Measurements from ENCODE around the gene SLC10A4. TPM values are rescaled to one million over a fixed set of nuclear protein-coding genes. Genes with fewer than 3 reads are reported as not detected.
"Not testable (repeated sequence)": the region's sequence is repeated elsewhere in the genome, so short reads cannot be mapped to it uniquely, and the experiment has no call there.

SLC10A4 gene, protein sequence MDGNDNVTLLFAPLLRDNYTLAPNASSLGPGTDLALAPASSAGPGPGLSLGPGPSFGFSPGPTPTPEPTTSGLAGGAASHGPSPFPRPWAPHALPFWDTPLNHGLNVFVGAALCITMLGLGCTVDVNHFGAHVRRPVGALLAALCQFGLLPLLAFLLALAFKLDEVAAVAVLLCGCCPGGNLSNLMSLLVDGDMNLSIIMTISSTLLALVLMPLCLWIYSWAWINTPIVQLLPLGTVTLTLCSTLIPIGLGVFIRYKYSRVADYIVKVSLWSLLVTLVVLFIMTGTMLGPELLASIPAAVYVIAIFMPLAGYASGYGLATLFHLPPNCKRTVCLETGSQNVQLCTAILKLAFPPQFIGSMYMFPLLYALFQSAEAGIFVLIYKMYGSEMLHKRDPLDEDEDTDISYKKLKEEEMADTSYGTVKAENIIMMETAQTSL
- total RNA-seq (not detected), polyA plus RNA-seq (not detected), total RNA-seq (0 to 0.59 (median 0.15) reads per million in 6 experiments)

DNA sequence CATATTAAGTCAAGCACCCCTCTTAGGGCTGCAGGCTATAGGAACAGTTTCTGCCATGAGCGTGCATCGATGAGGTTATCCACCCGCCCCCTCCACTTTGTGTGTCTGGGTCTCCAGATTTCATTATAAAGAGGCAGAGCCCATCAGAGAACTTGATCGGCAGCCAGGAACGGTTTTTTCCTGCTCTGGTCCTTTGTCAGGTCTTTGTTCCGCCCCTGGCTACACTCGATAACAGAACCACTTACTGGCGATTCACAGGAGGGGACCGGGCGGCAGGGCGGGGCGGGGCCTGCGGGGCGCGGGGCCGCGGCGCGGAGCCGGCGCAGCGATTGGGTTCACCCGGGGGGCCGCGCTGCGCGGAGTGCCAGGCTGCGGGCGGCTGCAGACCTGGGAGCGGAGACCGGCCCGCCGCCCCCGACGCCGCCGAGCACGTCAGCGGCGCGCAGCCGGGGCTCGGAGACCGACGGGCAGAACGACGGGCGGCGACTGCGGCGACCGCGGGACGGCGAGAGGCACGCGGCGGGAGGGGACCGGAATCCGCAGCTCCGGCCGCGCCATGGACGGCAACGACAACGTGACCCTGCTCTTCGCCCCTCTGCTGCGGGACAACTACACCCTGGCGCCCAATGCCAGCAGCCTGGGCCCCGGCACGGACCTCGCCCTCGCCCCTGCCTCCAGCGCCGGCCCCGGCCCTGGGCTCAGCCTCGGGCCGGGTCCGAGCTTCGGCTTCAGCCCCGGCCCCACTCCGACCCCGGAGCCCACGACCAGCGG, at the start of gene SLC10A4:
TSS of gene SLC10A4 (plus strand) at position 338 of the 771 bp plus-strand sequence. CDS start at position 557, 219 bp downstream.
- peaks cover 44 to 70% (median 60%) of the 10 kb centered on the region in 5 donors for H3K27me3 Mint-ChIP-seq
- DNase-seq (peak in 1 of 10 donors; percentile 7), ATAC-seq (peak; percentile 59)
- peak within 1 kb of the TSS in 3 of 10 donors; percentile 7 to 83 (median 60) for H3K27ac Mint-ChIP-seq
- H3K9me3 Mint-ChIP-seq, result no peaks in the 10 kb centered on the region
- peak within 1 kb of the TSS; percentile 61 to 83 (median 78) for H3K4me3 Mint-ChIP-seq
- POLR2A ChIA-PET, result no interaction called here
- peaks cover 10 to 20% (median 17%) of the 10 kb centered on the region in 4 donors for H3K4me1 Mint-ChIP-seq
- peaks cover 0 to 4% (median under 1%) of the 10 kb centered on the region in 3 donors for H3K36me3 Mint-ChIP-seq

DNA sequence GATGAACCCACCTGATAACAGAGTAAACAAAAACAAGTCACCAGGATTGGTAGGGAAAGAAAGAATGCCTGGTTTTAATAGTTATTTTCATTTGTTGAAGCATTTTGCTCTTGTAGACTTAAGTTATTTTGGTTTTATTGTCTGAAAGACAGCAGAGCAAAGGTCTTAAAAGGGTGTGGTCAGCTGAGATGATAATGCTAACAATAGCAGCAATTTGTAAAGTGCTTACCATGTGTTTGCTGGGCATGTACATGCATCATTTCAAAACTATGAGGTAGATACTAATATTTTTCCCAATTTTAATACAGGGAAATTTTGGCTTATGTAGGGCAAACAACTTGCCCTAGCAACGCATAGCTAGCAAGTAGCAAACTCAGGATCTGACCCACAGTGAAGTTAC, 46.8 kb upstream of the SLC10A4 start:
- no peak overlapping the region for H3K4me3 Mint-ChIP-seq
- H3K27ac Mint-ChIP-seq, result no peak overlapping the region
- no peak for DNase-seq
- no peaks in the 10 kb centered on the region for H3K36me3 Mint-ChIP-seq
- ATAC-seq, result no peak
- H3K27me3 Mint-ChIP-seq, result peaks cover 0 to 4% (median 0%) of the 10 kb centered on the region in 5 donors
- H3K4me1 Mint-ChIP-seq, result peaks cover 7 to 17% (median 8%) of the 10 kb centered on the region in 4 donors
- no peaks in the 10 kb centered on the region for H3K9me3 Mint-ChIP-seq
- POLR2A ChIA-PET, result no interaction called here

DNA sequence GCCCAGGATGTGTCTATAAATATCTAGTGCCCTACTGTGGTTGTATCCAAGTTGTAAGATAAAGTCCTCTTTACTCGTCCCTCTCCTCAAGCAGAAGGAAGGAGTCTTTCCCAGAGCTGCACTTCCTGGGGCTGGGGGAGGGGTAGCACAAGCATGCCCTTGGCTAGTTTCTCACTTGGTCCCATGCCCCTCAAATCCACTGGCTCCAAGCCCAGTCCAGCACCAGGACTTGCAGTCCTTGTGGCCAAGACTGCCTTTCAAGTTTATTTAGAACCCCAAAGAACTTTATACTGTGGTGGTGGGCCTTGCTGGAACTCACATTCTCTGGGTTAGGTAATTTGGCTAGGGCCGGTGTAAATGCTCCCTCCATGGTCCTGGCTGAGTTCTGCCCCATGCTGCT, 43.2 kb upstream of the SLC10A4 start:
- no peak for ATAC-seq

DNA sequence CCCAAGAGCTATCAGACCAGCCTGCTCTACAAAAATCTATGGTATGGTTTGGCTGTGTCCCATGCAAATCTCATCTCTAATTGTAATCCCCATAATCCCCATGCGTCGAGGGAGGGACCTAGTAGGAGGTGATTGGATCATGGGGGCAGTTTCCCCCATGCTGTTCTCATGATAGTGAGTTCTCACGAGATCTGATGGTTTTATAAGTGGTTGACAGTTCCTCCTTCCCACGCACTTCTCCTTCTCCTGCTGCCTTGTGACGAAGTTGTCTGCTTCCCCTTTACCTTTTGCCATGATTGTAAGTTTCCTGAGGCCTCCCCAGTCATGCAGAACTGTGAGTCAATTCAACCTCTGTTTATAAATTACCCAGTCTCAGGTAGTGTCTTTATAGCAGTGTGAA, 42.2 kb upstream of the SLC10A4 start:
- DNase-seq, H3K36me3 Mint-ChIP-seq, H3K27me3 Mint-ChIP-seq, H3K9me3 Mint-ChIP-seq, H3K4me1 Mint-ChIP-seq, H3K4me3 Mint-ChIP-seq, POLR2A ChIA-PET, ATAC-seq: not testable (repeated sequence)
- peak overlapping the region in 1 of 10 donors; percentile 53 for H3K27ac Mint-ChIP-seq

More for the DNA sequence above, 43.2 kb upstream of the SLC10A4 start:
- Mint-ChIP-seq H3K27ac (peak overlapping the region in 1 of 10 donors; percentile 0), H3K36me3 (no peaks in the 10 kb centered on the region), H3K27me3 (peaks cover 0 to 4% (median 2%) of the 10 kb centered on the region in 5 donors), H3K4me1 (peaks cover 0 to 1% (median 0%) of the 10 kb centered on the region in 4 donors), H3K4me3 (no peak overlapping the region), H3K9me3 (no peaks in the 10 kb centered on the region)
- DNase-seq, result no peak
- POLR2A ChIA-PET, result no interaction called here

DNA sequence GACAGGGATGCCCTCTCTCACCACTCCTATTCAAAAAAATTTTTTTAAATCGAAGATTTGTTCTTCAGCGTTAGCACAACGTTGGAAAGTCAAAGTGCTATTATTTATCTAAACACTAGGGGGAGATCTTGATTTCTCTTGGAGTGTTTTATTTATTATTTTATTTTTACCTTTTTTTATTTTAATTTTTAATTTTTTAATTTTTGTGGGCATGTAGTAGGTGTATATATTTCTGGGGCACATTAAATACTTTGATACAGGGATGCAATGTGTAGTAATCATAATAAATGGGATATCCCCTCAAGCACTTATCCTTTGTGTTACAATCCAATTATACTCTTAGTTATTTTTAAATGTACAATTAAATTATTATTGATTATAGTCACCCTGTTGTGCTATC, 37.4 kb upstream of the SLC10A4 start:
- H3K27ac Mint-ChIP-seq, result no peak overlapping the region
- H3K36me3 Mint-ChIP-seq, result peaks cover 0 to 2% (median 0%) of the 10 kb centered on the region in 3 donors
- no peak overlapping the region for H3K4me3 Mint-ChIP-seq
- DNase-seq, result peak in 3 of 10 donors; percentile 6 to 17 (median 15)
- no peaks in the 10 kb centered on the region for H3K9me3 Mint-ChIP-seq
- H3K4me1 Mint-ChIP-seq, result peaks cover 0 to 1% (median 0%) of the 10 kb centered on the region in 4 donors
- ATAC-seq, result no peak
- POLR2A ChIA-PET, result no interaction called here
- H3K27me3 Mint-ChIP-seq, result peaks cover 0 to 13% (median 4%) of the 10 kb centered on the region in 5 donors

DNA sequence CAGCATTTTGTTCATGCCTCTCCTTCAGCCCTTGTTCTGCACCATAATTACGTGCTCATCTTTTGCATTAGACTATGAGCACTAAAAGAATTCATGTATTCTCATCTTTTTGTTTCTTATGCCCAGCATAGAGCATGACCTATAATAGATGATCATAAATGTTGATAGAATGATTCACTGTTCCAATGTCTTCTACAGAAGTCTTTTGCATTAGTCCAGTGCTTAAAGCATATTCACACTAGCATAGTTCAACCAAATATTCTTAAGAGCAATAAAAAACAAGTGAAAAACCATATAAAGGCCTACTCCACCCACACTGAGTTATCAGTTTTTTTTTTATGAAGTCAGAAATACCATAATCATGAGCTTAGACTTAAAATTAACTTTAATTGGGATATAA, 36.5 kb upstream of the SLC10A4 start:
- Mint-ChIP-seq H3K4me3 (no peak overlapping the region), H3K36me3 (peaks cover 0 to 2% (median 0%) of the 10 kb centered on the region in 3 donors), H3K27me3 (peaks cover 0 to 13% (median 2%) of the 10 kb centered on the region in 5 donors), H3K4me1 (peaks cover 0 to 1% (median 0%) of the 10 kb centered on the region in 4 donors), H3K9me3 (no peaks in the 10 kb centered on the region), H3K27ac (peak overlapping the region in 1 of 10 donors; percentile 29)
- ATAC-seq (no peak), DNase-seq (no peak)
- POLR2A ChIA-PET, result no interaction called here

DNA sequence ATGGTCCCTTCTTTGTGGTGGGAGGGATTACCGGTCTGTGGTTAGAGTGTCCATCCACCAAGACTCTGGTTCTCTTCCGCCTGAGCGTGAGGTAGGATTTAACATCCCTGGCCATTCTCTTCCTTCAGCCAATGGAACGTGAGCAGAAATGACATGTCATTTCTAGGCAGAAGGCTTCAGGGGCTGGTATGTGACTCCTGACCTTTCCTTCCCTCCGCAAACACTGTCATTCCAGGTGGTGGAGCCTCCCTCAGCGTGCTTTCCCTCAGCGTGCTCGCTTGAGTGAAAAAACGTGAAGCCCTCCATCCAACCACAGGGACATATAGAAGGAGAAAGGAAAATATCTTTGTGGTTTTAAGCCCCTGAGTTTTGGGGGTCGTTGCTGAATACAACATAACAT, 34.0 kb upstream of the SLC10A4 start:
- Mint-ChIP-seq H3K27me3 (peaks cover 0 to 13% (median 2%) of the 10 kb centered on the region in 5 donors), H3K27ac (no peak overlapping the region), H3K9me3 (peaks cover 0 to 2% (median 0%) of the 10 kb centered on the region in 9 donors), H3K4me3 (no peak overlapping the region), H3K36me3 (peaks cover 0 to 2% (median 0%) of the 10 kb centered on the region in 3 donors), H3K4me1 (peaks cover 0 to 1% (median 0%) of the 10 kb centered on the region in 4 donors)
- DNase-seq (no peak), ATAC-seq (no peak)
- POLR2A ChIA-PET, result no interaction called here

DNA sequence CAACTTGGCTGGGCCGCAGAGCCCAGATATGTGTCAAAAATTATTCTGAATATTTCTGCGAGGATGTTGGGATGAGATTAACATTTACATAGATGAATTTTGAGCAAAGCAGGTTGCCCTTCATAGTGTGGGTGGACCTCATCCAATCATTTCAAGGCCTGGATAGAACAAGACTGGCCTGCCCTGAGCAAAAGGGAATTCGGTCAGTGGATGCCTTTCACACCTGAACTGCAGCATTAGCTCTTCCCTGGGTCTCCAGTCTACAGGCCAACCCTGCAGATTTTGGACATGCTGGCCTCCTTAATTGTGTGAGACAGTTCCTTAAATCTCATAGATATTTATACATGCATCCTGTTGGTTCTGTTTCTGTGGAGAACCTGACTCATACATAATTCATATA, 32.4 kb upstream of the SLC10A4 start:
- Mint-ChIP-seq H3K27me3 (peaks cover 0 to 10% (median 4%) of the 10 kb centered on the region in 5 donors), H3K36me3 (peaks cover 0 to 4% (median 2%) of the 10 kb centered on the region in 3 donors), H3K4me3 (no peak overlapping the region), H3K9me3 (peaks cover 0 to 5% (median 1%) of the 10 kb centered on the region in 9 donors), H3K4me1 (peaks cover 0 to 1% (median 0%) of the 10 kb centered on the region in 4 donors), H3K27ac (no peak overlapping the region)
- DNase-seq (no peak), ATAC-seq (no peak)
- POLR2A ChIA-PET, result no interaction called here

DNA sequence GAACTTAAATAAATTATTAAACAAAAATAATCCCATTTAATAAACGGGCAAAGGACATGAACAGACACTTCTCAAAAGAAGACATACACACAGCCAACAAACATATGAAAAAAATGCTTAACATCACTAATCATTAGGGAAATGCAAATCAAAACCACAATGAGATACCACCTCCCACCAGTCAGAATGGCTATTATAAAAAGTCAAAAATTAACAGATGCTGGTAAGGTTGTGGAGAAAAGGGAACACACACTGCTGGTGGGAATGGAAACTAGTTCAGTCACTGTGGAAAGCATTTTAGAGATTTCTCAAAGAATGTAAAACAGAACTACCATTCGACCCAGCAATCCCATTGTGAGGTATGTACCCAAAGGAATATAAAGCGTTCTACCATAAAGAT, 31.5 kb upstream of the SLC10A4 start:
- H3K4me3 Mint-ChIP-seq, ATAC-seq, H3K27ac Mint-ChIP-seq, H3K27me3 Mint-ChIP-seq, POLR2A ChIA-PET, H3K4me1 Mint-ChIP-seq, DNase-seq: not testable (repeated sequence)
- Mint-ChIP-seq H3K9me3 (peaks cover 0 to 14% (median 3%) of the 10 kb centered on the region in 9 donors), H3K36me3 (peaks cover 0 to 10% (median 2%) of the 10 kb centered on the region in 3 donors)

DNA sequence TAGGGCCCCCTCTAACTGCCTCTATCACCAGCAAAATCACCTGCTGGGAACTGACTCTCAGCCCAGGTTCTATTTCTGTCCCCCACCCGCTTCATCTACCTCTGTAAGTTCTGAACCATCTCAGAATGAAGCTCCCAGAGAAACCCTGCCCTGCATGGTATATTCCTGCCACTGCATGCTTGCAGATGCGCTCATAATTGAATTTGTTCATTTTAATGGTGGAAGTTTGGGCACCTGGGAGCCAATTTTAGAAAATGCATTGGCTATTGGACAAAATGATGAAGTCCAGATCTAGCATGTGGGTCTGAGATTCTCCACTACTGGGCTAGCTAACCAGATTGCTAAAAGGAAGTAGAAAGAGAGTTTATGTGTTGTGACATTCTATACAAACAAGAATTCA, 28.6 kb upstream of the SLC10A4 start:
- Mint-ChIP-seq H3K27ac (no peak overlapping the region), H3K27me3 (peaks cover 0 to 2% (median 0%) of the 10 kb centered on the region in 5 donors), H3K9me3 (peaks cover 0 to 24% (median 9%) of the 10 kb centered on the region in 9 donors), H3K36me3 (peaks cover 0 to 24% (median 0%) of the 10 kb centered on the region in 3 donors), H3K4me3 (no peak overlapping the region), H3K4me1 (no peaks in the 10 kb centered on the region)
- ATAC-seq (no peak), DNase-seq (no peak)
- POLR2A ChIA-PET, result no interaction called here

DNA sequence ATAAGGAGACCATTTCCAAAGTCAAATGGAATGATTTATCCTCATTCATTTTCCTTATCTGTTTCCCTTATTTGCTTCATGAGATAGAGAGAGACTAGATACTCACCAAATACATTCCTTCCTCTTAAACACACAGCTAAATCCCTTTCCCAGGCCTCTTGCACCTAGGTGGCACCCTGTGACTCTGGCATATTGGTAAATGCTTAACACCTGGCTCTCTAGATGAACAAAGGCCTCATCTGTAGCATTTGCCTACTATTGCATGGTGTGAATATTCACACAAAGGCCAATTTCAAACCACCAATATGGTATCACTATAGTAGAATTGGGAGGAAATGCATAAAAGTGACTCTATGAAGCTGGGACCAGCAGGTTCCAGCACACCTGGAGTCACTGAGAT, 22.1 kb upstream of the SLC10A4 start:
- H3K4me1 Mint-ChIP-seq, result no peaks in the 10 kb centered on the region
- ATAC-seq (no peak), DNase-seq (no peak)
- H3K9me3 Mint-ChIP-seq, result peaks cover 0 to 28% (median 14%) of the 10 kb centered on the region in 9 donors
- no peak overlapping the region for H3K4me3 Mint-ChIP-seq
- H3K27ac Mint-ChIP-seq, result peak overlapping the region in 1 of 10 donors; percentile 81
- H3K27me3 Mint-ChIP-seq, result no peaks in the 10 kb centered on the region
- POLR2A ChIA-PET, result no interaction called here
- H3K36me3 Mint-ChIP-seq, result peaks cover 0 to 18% (median 5%) of the 10 kb centered on the region in 3 donors

DNA sequence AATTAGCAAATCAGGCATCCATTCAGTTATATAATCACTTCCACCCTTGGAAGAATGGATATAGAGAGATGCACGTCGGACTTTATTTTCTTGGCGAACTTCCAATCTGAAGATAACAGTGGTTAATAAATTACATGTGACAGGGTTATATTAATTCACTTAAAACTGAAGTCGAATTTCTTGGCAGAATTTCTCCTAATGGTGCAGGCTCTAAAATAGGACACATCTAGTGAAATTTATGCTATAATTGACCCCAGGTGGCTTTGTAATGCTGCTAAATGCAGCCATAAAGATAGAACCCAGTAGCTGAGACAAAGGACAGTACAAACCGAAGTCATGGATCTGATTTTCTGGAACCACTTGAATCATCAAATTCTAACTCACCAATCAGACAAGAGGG, 20.8 kb upstream of the SLC10A4 start:
- no peak for DNase-seq
- Mint-ChIP-seq H3K9me3 (peaks cover 0 to 15% (median 4%) of the 10 kb centered on the region in 9 donors), H3K4me3 (no peak overlapping the region), H3K27ac (no peak overlapping the region), H3K36me3 (peaks cover 0 to 8% (median 5%) of the 10 kb centered on the region in 3 donors), H3K4me1 (no peaks in the 10 kb centered on the region), H3K27me3 (no peaks in the 10 kb centered on the region)
- POLR2A ChIA-PET, result no interaction called here
- ATAC-seq, result no peak

All from naive thymus-derived CD8-positive, alpha-beta T cell (primary cell).